Renal cortex interstitium (tissue), 11 donors: Measurements from ENCODE around the gene S100A5. TPM values are rescaled to one million over a fixed set of nuclear protein-coding genes. Genes with fewer than 3 reads are reported as not detected.
A peak's percentile ranks its signal among the peaks of the same experiment; 100 is the strongest.

Experiments
- DNase-seq, 11 donors: peaks; one replicate each; pipeline ENCODE4 v3.0.0-alpha.2; 2013; ENCODE audit warnings: low read depth in 9 of 11, low spot score in 4 of 11; ENCODE audit errors: extremely low read depth in 1 of 11
- polyA plus RNA-seq, 3 donors: library from polyadenylated mRNA; unstranded; fragments of 120-200 nt; gene quantifications; one replicate each; pipeline ENCODE4 v1.2.1, GENCODE V29; 2013; ENCODE audit not compliant: insufficient read length in 3 of 3

The S100A5 gene
- polyA plus RNA-seq, 3 donors: 0.85 to 1.3 (median 1.2) TPM

- no peak for DNase-seq
Observed at GRCh38 chr1:153550398-153550758, 9.6 kb upstream of the S100A5 start.

GRCh38 chr1:153549741-153550397, 9.1 kb upstream of the S100A5 start:
- no peak for DNase-seq

GRCh38 chr1:153548722-153549688, 8.3 kb upstream of the S100A5 start, which contains the start of gene S100A3:
S100A3 (minus strand) TSS chr1:153549258; CDS start chr1:153548485, 773 bp downstream.
- no peak for DNase-seq

GRCh38 chr1:153547560-153548551, 7.1 kb upstream of the S100A5 start:
- no peak for DNase-seq

GRCh38 chr1:153546796-153547559, 6.2 kb upstream of the S100A5 start:
- DNase-seq: no peak

GRCh38 chr1:153546371-153546770, 5.6 kb upstream of the S100A5 start:
- no peak for DNase-seq

- DNase-seq: peak in 8 of 11 donors; percentile 75 to 92 (median 82)
Observed at GRCh38 chr1:153545067-153546055, 4.6 kb upstream of the S100A5 start, which contains the start of gene S100A4. S100A4 (minus strand) TSS chr1:153545806; CDS start chr1:153544794, 1,012 bp downstream.

- no peak for DNase-seq
Observed at GRCh38 chr1:153544453-153545066, 3.8 kb upstream of the S100A5 start.

- no peak for DNase-seq
Observed at GRCh38 chr1:153543736-153544135, 3.0 kb upstream of the S100A5 start.

- no peak for DNase-seq
Observed at GRCh38 chr1:153542956-153543711, 2.4 kb upstream of the S100A5 start.

GRCh38 chr1:153541641-153542590, 1.2 kb upstream of the S100A5 start:
- DNase-seq: no peak

- no peak for DNase-seq
Observed at GRCh38 chr1:153539395-153540093, 1.2 kb downstream of the S100A5 start.

- no peak for DNase-seq
Observed at GRCh38 chr1:153538315-153538821, 2.4 kb downstream of the S100A5 start.

GRCh38 chr1:153537376-153537730, 3.4 kb downstream of the S100A5 start:
- DNase-seq: no peak
